Breast epithelium (tissue), 3 donors: ENCODE results near the gene SH3GL3.

Experiments used
- CTCF ChIP-seq, 3 donors: fragments of 450-650 bp; IDR thresholded peaks; one replicate each; pipeline ENCODE4 v1.5.1; 2016 to 2017; ENCODE audit warnings: antibody characterized with exemption in 3 of 3, mild to moderate bottlenecking in 3 of 3, moderate library complexity in 3 of 3
- POLR2A ChIP-seq: fragments of 450-650 bp; IDR thresholded peaks from one replicate; pipeline ENCODE4 v1.6.1; 2016; ENCODE audit warnings: antibody characterized with exemption, mild to moderate bottlenecking, moderate library complexity

- TF ChIP-seq POLR2A (no peak), CTCF (IDR thresholded peaks at IDR 0.05) (no peak)
Observed at GRCh38 chr15:83476066-83476465, 28.9 kb downstream of the SH3GL3 start.
